Duodenal mucosa (tissue), 2 donors: ENCODE data around the gene HYLS1.

Experiments used
- H3K27ac ChIP-seq: one replicate; pipeline ENCODE4 v1.7.0; 2013; ENCODE audit warnings: low read depth, low read length
- H3K27me3 ChIP-seq, 2 donors: one replicate each; pipeline ENCODE4 v1.7.0; 2013; ENCODE audit warnings: low read length in 2 of 2, control low read depth in 1 of 2; ENCODE audit not compliant: insufficient read depth in 2 of 2, control insufficient read depth in 1 of 2
- H3K36me3 ChIP-seq, 2 donors: one replicate each; pipeline ENCODE4 v1.7.0; 2013; ENCODE audit warnings: low read length in 2 of 2, control low read depth in 1 of 2; ENCODE audit not compliant: insufficient read depth in 2 of 2, control insufficient read depth in 1 of 2
- H3K4me1 ChIP-seq, 2 donors: one replicate each; pipeline ENCODE4 v1.7.0; 2013; ENCODE audit warnings: low read length in 2 of 2, control low read depth in 1 of 2; ENCODE audit not compliant: insufficient read depth in 2 of 2, control insufficient read depth in 1 of 2
- H3K4me3 ChIP-seq, 2 donors: one replicate each; pipeline ENCODE4 v1.7.0; 2013; ENCODE audit warnings: low read length in 2 of 2, low read depth in 1 of 2
- H3K9ac ChIP-seq, 2 donors: one replicate each; pipeline ENCODE4 v1.7.0; 2013; ENCODE audit warnings: low read length in 2 of 2, low read depth in 1 of 2
- H3K9me3 ChIP-seq, 2 donors: one replicate each; pipeline ENCODE4 v1.7.0; 2013; ENCODE audit warnings: low read length in 2 of 2, control low read depth in 1 of 2; ENCODE audit not compliant: control insufficient read depth in 1 of 2

HYLS1 gene

GRCh38 chr11:125873881-125874555 lies 13.4 kb upstream of the HYLS1 start:
- no peaks in the 10 kb centered on the region for H3K36me3 ChIP-seq
- no peak overlapping the region for H3K9ac ChIP-seq
- H3K27me3 ChIP-seq: no peaks in the 10 kb centered on the region
- no peak overlapping the region for H3K4me3 ChIP-seq
- no peak overlapping the region for H3K27ac ChIP-seq
- peaks cover 0 to 4% of the 10 kb centered on the region in 2 donors for H3K9me3 ChIP-seq
- H3K4me1 ChIP-seq: no peaks in the 10 kb centered on the region

GRCh38 chr11:125874556-125875124 lies 12.8 kb upstream of the HYLS1 start:
- Histone ChIP-seq H3K9me3 (peaks cover 0 to 4% of the 10 kb centered on the region in 2 donors), H3K36me3 (no peaks in the 10 kb centered on the region), H3K27ac (no peak overlapping the region), H3K9ac (no peak overlapping the region), H3K27me3 (no peaks in the 10 kb centered on the region), H3K4me1 (no peaks in the 10 kb centered on the region), H3K4me3 (no peak overlapping the region)

DNA sequence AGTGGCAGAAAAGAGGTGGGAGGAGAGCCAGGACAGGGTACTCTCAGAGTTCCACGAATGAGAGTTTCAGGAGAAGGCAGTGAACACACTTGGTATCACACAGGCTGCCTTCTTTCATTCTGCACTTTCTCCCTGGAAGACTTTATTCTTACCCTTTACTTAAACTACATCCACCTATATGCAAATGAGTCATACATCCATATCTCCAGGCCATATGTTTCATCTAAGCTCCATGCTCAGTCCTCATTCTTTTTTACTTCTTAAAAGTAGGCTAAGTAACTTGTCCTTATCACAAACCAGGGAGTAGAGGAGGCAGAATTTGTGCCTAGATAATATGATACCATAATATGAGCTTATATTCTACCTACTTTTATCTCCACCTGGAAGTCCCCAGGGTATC lies 6.2 kb upstream of the HYLS1 start:
- Histone ChIP-seq H3K4me3 (no peak overlapping the region), H3K9ac (no peak overlapping the region), H3K27me3 (no peaks in the 10 kb centered on the region)

DNA sequence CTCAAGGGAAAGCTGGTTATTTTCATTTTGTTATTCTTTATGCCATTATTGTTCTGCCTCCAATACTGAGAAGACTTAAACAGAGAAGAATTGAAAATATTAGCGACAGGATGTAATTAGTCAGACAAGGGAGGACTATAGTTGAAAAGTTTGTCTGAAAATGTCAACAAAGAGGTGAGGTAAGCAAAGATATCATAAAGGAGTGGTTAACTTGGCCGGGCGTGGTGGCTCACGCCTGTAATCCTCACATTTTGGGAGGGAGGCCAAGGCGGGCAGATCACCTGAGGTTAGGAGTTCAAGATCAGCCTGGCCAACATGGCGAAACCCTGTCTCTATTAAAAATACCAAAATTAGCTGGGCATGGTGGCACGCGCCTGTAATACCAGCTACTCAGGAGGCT lies 4.1 kb upstream of the HYLS1 start:
- Histone ChIP-seq H3K27ac (no peak overlapping the region), H3K27me3 (no peaks in the 10 kb centered on the region), H3K4me3 (no peak overlapping the region), H3K4me1 (peaks cover 0 to 5% of the 10 kb centered on the region in 2 donors), H3K9me3 (no peaks in the 10 kb centered on the region), H3K36me3 (no peaks in the 10 kb centered on the region), H3K9ac (no peak overlapping the region)

More for the DNA sequence above, 6.2 kb upstream of the HYLS1 start:
- Histone ChIP-seq H3K9me3 (no peaks in the 10 kb centered on the region), H3K4me1 (no peaks in the 10 kb centered on the region), H3K27ac (no peak overlapping the region), H3K36me3 (no peaks in the 10 kb centered on the region)

- H3K9me3 ChIP-seq: no peaks in the 10 kb centered on the region
- no peaks in the 10 kb centered on the region for H3K36me3 ChIP-seq
- H3K27me3 ChIP-seq: no peaks in the 10 kb centered on the region
- H3K9ac ChIP-seq: peak overlapping the region; percentile 77 to 85
- peaks cover 0 to 15% of the 10 kb centered on the region in 2 donors for H3K4me1 ChIP-seq
- peak overlapping the region; percentile 81 to 96 for H3K4me3 ChIP-seq
- peak overlapping the region; percentile 46 for H3K27ac ChIP-seq
Observed at GRCh38 chr11:125886997-125887372, 483 bp upstream of the HYLS1 start.

- Histone ChIP-seq H3K9me3 (no peaks in the 10 kb centered on the region), H3K27me3 (no peaks in the 10 kb centered on the region), H3K36me3 (peaks cover 12 to 21% of the 10 kb centered on the region in 2 donors), H3K9ac (no peak overlapping the region), H3K27ac (no peak overlapping the region), H3K4me3 (no peak overlapping the region), H3K4me1 (peaks cover 9 to 15% of the 10 kb centered on the region in 2 donors)
Observed at GRCh38 chr11:125890447-125891100, 3.1 kb downstream of the HYLS1 start.

DNA sequence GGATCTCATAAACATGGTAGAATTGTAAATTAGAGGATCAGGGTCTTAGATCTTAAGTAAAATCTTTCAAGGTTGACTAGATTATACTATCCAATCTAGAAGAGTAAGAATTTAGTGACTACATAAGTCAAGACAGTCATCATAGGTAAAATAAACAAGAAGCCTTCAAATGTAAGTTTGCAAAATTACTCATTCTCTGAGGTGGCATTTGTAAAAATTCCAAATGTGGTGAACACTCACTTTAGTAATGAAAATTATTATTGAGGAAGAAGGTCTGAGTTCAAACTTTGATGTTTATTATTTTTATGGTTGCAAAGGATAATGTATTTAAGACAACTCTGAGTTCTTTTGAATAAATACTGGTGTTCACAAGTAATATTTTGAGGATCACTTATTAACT lies 4.6 kb downstream of the HYLS1 start:
- Histone ChIP-seq H3K9me3 (no peaks in the 10 kb centered on the region), H3K27ac (no peak overlapping the region), H3K4me1 (peaks cover 12 to 14% of the 10 kb centered on the region in 2 donors), H3K36me3 (peaks cover 16 to 24% of the 10 kb centered on the region in 2 donors), H3K27me3 (no peaks in the 10 kb centered on the region), H3K4me3 (no peak overlapping the region), H3K9ac (no peak overlapping the region)

- no peaks in the 10 kb centered on the region for H3K9me3 ChIP-seq
- no peak overlapping the region for H3K9ac ChIP-seq
- peaks cover 16 to 24% of the 10 kb centered on the region in 2 donors for H3K36me3 ChIP-seq
- no peak overlapping the region for H3K27ac ChIP-seq
- no peak overlapping the region for H3K4me3 ChIP-seq
- no peaks in the 10 kb centered on the region for H3K27me3 ChIP-seq
- H3K4me1 ChIP-seq: peaks cover 10 to 15% of the 10 kb centered on the region in 2 donors
Observed at GRCh38 chr11:125892994-125893393, 5.5 kb downstream of the HYLS1 start.

- Histone ChIP-seq H3K4me1 (peaks cover 11 to 17% of the 10 kb centered on the region in 2 donors), H3K27ac (no peak overlapping the region), H3K9me3 (no peaks in the 10 kb centered on the region), H3K9ac (no peak overlapping the region), H3K4me3 (no peak overlapping the region), H3K27me3 (peaks cover 17 to 22% of the 10 kb centered on the region in 2 donors), H3K36me3 (peaks cover 0 to 9% of the 10 kb centered on the region in 2 donors)
Observed at GRCh38 chr11:125901872-125902271, 14.4 kb downstream of the HYLS1 start.

GRCh38 chr11:125902277-125902926 lies 14.9 kb downstream of the HYLS1 start:
- Histone ChIP-seq H3K4me1 (peaks cover 9 to 17% of the 10 kb centered on the region in 2 donors), H3K4me3 (peak overlapping the region; percentile 90 to 95), H3K9ac (peak overlapping the region; percentile 83 to 87), H3K27me3 (peaks cover 17 to 22% of the 10 kb centered on the region in 2 donors), H3K9me3 (no peaks in the 10 kb centered on the region), H3K27ac (no peak overlapping the region), H3K36me3 (peaks cover 0 to 9% of the 10 kb centered on the region in 2 donors)
